ENCODE results near the gene GPR37L1. TPM values are rescaled to one million over a fixed set of nuclear protein-coding genes. Genes with fewer than 3 reads are reported as not detected.
A peak's percentile ranks its signal among the peaks of the same experiment; 100 is the strongest.

Gene GPR37L1
- total and polyA plus RNA-seq, 2 of the 8 experiments (the other 6 are each of a cell fraction or from before 2014, with no cell fraction given): 0.13 to 0.23 TPM

DNA sequence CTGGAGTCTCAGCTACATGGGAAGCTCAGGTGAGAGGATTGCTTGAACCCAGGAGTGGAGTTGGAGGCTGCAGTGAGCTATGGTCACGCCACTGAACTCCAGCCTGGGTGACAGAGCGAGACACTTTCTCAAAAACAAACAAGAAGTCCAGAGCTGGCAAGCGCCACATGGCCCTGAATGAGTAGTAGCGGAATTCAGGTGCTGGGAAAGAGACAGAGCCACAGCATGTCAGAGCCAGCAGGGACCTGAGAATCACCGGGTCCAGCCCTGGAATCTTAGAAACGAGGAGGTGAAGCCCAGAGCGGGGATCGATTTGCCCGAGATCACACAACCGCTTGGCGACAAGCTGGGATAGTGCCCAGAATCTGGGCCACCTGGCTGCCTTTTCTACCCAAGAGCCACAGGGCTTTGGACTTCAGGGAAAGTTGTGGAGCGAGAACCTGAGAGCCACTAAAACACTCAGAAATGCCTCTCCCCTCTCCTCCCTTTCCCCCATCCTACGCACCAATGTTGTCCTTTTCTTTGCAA is 12.0 kb downstream of the GPR37L1 start:
- Histone ChIP-seq H3K23me2 (ENCODE audit: low read depth, low read length) (no peaks in the 10 kb centered on the region), H2AK5ac (ENCODE audit: low read depth, low read length) (no peak overlapping the region), H3K56ac (replicated peaks; ENCODE audit: insufficient read length, low read depth, low read length) (no peak overlapping the region), H3K4me1 (replicated peaks in 1 of 4; ENCODE audit: control insufficient read depth in 3 of 4, insufficient read depth in 4 of 4, low read length in 3 of 4) (peaks cover 0 to 11% (median 4%) of the 10 kb centered on the region in 4 experiments; a peak in 3 of 7 replicates), H3K18ac (ENCODE audit: extremely low read depth, low read length) (no peak overlapping the region), H3K4ac (replicated peaks; ENCODE audit: insufficient read length, low read depth, low read length) (no peak overlapping the region), H3K27me3 (replicated peaks in 1 of 4; ENCODE audit: control insufficient read depth in 3 of 4, extremely low read depth in 1 of 4, insufficient read depth in 3 of 4, low read length in 3 of 4) (no peaks in the 10 kb centered on the region; a peak in 1 of 7 replicates), H3K79me1 (ENCODE audit: low read depth, low read length) (no peaks in the 10 kb centered on the region), H2BK15ac (ENCODE audit: low read length) (no peak overlapping the region), H3K9me3 (ENCODE audit: insufficient read depth in 2 of 2, low read depth in 1 of 2, low read length in 1 of 2) (no peaks in the 10 kb centered on the region), H4K20me1 (replicated peaks in 1 of 2; ENCODE audit: control insufficient read depth in 1 of 2, insufficient read depth in 2 of 2, low read length in 2 of 2) (peaks cover 0 to 8% of the 10 kb centered on the region in 2 experiments), H2AFZ (ENCODE audit: low read length) (no peak overlapping the region), H3K4me2 (ENCODE audit: insufficient read depth in 1 of 2, low read depth in 2 of 2, low read length in 2 of 2) (no peak overlapping the region), H2BK120ac (replicated peaks; ENCODE audit: low read depth, low read length) (no peak overlapping the region), H4K8ac (ENCODE audit: extremely low read depth, insufficient read depth, low read length) (no peak overlapping the region), H3K4me3 (ENCODE audit: extremely low read depth in 1 of 4, insufficient read depth in 2 of 4, low read depth in 3 of 4, low read length in 4 of 4) (no peak overlapping the region), H3K36me3 (ENCODE audit: control insufficient read depth in 2 of 4, insufficient read depth in 4 of 4, low read length in 3 of 4) (peaks cover 3 to 32% (median 10%) of the 10 kb centered on the region in 4 experiments; a peak in 5 of 8 replicates), H2BK5ac (ENCODE audit: low read depth, low read length) (0 out of 2 replicates have a peak overlapping the region, but pooled peaks have one; percentile 14), H3K79me2 (ENCODE audit: control insufficient read depth in 1 of 2, insufficient read depth in 2 of 2, low read length in 2 of 2) (peaks cover 0 to 11% of the 10 kb centered on the region in 2 experiments; a peak in 2 of 4 replicates), H3K27ac (ENCODE audit: low read depth, low read length) (no peak overlapping the region), H4K91ac (replicated peaks; ENCODE audit: insufficient read length, low read length) (no peak overlapping the region), H2BK20ac (ENCODE audit: low read length) (no peak overlapping the region), H3K9ac (replicated peaks in 1 of 4; ENCODE audit: extremely low read depth in 1 of 4, low read depth in 3 of 4, low read length in 3 of 4) (no peak overlapping the region), H2BK12ac (ENCODE audit: low read depth, low read length) (no peak overlapping the region), H3K23ac (ENCODE audit: insufficient read length) (no peak overlapping the region), H4K5ac (ENCODE audit: insufficient read length, low read depth, low read length) (no peak overlapping the region), H3K14ac (ENCODE audit: insufficient read length) (no peak overlapping the region)
- WGBS, 2 experiments (ENCODE audit: extremely low coverage in 1 of 2, insufficient coverage in 1 of 2, insufficient read length in 1 of 2, insufficient replicate concordance in 2 of 2, low coverage in 1 of 2, low lambda C conversion rate in 2 of 2, missing lambda C conversion rate in 1 of 2): 82% methylated on average over 13 of the region's 13 CpGs; no CpG with 5 or more reads in 1 of the 2 experiments
- ChIA-PET CTCF (ENCODE audit: partially characterized antibody) (interaction anchor here (0.5 to 29.2 kb wide), 30 partner anchors 8 to 240 kb away, joined by 3 to 1014 read pairs (median 4); partner anchors contain the start of genes ARL8A, ELF3, GPR37L1 and LGR6), POLR2A (ENCODE audit: partially characterized antibody) (interaction anchor here (1.0 to 1.8 kb wide), 9 partner anchors 9 to 127 kb away, joined by 3 to 12 read pairs (median 4); partner anchors contain the start of genes ARL8A, ELF3 and GPR37L1)
- DNase-seq (ENCODE audit: low read depth in 1 of 2, low spot score in 2 of 2) (no peak), FAIRE-seq (no peak)
- TF ChIP-seq EGR1 (IDR thresholded peaks at IDR 0.05; ENCODE audit: borderline replicate concordance, low read depth, low read length) (no peak), JUN (IDR thresholded peaks at IDR 0.05; ENCODE audit: low read depth, low read length) (no peak), CREB1 (IDR thresholded peaks at IDR 0.05) (no peak), TCF12 (IDR thresholded peaks at IDR 0.05; ENCODE audit: low read depth, low read length) (no peak), TBP (IDR thresholded peaks at IDR 0.05; ENCODE audit: low read depth, low read length) (no peak), CTBP2 (IDR thresholded peaks at IDR 0.05; ENCODE audit: borderline replicate concordance, insufficient read depth, insufficient read length, low read length) (no peak), KDM1A (IDR thresholded peaks at IDR 0.05; ENCODE audit: borderline replicate concordance, low read length) (no peak), GTF2F1 (IDR thresholded peaks at IDR 0.05; ENCODE audit: borderline replicate concordance, low read depth, low read length) (no peak), KDM4A (IDR thresholded peaks at IDR 0.05; ENCODE audit: low read depth, low read length, severe bottlenecking) (no peak), TAF1 (IDR thresholded peaks at IDR 0.05; ENCODE audit: low read depth, low read length) (no peak), HDAC6 (IDR thresholded peaks at IDR 0.05; ENCODE audit: low read depth, low read length) (no peak), RFX5 (IDR thresholded peaks at IDR 0.05; ENCODE audit: borderline replicate concordance, low read depth, low read length) (no peak)
